Activated T-helper 9 cell treated with anti-CD3 and anti-CD28 coated beads, Interleukin-2, amount 50 U/mL, for 16 hours (primary cell): Measurements from ENCODE around the gene KRT24.
"Not testable (repeated sequence)": the region's sequence is repeated elsewhere in the genome, so short reads cannot be mapped to it uniquely, and the experiment has no call there.

ENCODE experiments used
- DNase-seq: peaks from one replicate; pipeline ENCODE4 v3.0.0-alpha.2; 2020; ENCODE audit warnings: low read depth

Gene KRT24

DNA sequence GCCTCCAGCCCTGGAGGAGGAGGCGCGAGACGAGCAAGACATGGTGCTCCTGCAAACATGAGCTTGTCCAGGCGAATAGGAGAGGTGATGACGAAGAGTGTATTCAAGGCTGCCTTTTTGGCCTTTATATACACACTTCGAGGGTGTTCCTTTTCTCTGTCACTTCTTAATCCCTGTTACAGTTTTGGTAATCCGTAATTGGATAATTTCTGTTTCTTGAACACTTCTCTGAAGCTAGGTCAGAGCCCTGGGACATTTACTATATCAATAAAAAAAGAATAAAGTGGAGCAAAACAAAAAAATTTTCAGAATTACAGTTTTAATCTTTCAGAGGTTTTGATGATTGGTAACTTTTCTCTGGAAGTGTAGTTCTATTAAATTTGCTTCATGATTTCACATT, at the start of gene KRT24:
KRT24 (minus strand) TSS at position 101 of the 400 bp plus-strand sequence; CDS start at position 42, 59 bp downstream.
- DNase-seq, result no peak

DNA sequence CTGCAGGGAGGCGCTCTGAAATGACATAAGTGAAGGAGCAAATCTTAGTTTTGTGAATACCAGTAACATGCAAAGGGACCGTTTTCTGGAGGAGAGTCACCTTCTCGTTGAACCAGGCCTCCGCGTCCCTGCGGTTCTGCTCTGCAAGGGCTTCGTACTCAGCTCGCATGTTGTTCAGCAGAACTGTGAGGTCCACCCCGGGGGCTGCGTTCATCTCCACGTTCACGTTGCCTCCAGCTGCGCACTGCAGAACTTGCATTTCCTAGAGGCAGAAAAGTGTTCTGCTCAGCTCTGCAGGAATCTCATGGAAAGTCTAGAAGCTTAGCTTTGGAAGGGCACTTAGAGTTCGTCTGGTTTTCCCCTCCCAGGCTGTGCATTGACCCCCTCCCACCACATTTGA, 47.5 kb upstream of the KRT24 start:
- no peak for DNase-seq

DNA sequence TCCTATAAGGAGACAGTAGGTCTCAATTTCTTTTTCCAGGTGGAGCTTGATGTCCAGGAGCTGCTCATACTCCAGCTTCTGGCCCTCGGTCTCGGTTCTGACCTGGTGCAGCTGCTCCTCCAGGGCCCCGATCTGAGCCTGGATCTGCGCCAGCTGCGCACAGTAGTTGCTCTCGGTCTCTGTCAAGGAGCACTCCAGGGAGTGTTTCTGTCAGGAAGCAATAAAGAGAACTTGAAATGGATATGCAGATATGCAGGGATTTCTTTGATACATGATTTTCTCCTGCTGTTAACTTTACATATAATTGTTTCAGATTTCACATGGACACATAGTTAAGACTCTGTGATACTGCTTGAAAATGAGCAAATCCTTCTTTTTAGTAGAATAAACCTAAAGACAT, 46.8 kb upstream of the KRT24 start:
- no peak for DNase-seq

- DNase-seq, result not testable (repeated sequence)
Measured at GRCh38 chr17:40748666-40749065, 45.1 kb upstream of the KRT24 start.

GRCh38 chr17:40738553-40738952, 35.0 kb upstream of the KRT24 start:
- no peak for DNase-seq

GRCh38 chr17:40735016-40735415, 31.5 kb upstream of the KRT24 start:
- no peak for DNase-seq

- DNase-seq, result no peak
Measured at GRCh38 chr17:40734018-40734417, 30.5 kb upstream of the KRT24 start.

DNA sequence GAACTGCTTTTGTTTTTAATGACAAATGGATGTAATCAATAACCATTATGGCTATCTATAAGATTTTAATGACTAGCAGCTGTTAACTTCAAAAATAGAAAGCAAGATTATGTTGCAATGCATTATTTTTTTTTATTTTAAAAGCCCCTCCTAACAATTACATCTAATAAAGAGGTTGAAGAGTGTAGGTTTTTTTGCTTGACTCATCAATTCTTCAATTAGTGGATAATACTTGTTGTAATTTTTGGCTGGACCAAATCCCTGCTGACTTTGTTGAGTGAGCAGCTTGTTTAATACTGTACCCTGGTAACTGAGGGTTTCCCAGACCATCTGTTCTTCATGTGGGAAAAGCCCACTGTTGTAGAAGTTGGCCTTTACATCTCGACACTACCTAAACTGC, 27.4 kb upstream of the KRT24 start:
- no peak for DNase-seq

DNA sequence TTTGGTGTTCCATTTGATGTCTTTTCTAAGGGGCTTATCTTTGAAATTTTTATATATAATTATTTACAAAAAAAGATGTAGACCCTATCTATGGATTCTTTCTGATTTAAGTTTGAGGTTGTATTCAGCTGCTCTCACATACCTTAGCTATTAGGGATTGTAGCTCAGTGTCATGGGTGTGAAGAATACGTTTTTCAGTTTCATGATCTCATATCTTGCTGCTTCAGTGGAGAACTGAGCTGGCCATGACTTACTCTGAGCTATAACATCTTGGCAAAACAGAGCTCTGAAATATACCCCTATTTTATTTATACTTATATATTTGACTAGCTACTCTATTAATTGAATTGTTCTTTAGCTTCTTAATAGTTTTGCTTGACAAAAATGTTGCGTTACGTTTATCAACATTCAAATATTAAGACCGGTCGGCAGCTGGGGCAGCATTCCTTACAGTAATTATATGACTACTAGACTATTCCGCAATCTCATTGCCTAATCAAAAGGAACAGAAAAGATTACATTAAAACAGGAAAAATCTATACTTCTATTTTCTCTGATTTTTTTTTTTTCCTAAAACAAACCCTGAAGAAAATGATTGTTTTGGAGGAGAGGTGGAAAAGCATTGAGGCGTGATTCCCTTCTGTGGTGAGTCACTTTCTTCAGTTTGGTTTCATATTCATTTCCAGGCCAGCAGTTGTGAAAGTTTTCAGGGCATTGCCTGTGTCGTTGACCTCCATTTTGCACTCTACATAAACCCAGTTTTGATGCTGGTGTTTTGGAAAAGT, 24.1 kb upstream of the KRT24 start:
- DNase-seq, result no peak

- no peak for DNase-seq
Measured at GRCh38 chr17:40726919-40727318, 23.4 kb upstream of the KRT24 start.

DNA sequence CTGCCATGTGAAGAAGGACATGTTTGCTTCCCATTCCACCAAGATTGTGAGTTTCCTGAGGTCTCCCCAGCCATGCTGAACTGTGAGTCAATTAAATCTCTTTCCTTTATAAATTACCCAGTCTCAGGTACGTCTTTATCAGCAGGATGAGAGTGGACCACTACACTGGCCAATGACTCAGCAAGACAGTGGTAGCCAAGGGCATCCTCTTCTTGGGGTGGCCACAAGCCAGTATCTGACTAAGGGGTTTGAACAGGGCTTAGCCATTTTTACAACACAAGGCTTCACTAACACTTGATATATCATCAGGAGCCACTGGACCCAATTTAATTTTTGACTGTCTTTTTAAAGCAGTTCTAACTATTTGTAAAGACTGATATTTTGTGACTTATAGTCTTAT, 21.1 kb upstream of the KRT24 start:
- no peak for DNase-seq

GRCh38 chr17:40722241-40722640, 18.7 kb upstream of the KRT24 start:
- no peak for DNase-seq

DNA sequence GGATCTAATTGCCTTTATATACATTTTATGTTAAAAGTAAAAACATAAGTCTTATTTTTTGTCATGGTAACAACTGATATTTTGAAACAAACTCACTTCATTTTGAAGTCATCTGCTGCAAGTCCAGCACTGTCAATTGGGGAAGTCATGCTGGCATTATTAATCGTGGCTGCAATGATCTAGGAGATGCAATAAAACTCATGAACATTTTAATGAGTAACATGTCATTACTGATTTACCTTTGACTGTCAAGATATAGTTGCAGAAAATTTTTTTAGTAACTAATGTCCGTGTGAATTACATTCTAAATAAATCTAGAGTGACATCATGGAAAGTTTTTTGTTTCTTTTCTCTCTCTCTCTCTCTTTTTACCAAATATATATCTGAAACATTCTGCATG, 17.3 kb upstream of the KRT24 start:
- DNase-seq, result no peak

GRCh38 chr17:40718930-40719329, 15.4 kb upstream of the KRT24 start:
- DNase-seq, result no peak

- no peak for DNase-seq
Measured at GRCh38 chr17:40717776-40718175, 14.2 kb upstream of the KRT24 start.

DNA sequence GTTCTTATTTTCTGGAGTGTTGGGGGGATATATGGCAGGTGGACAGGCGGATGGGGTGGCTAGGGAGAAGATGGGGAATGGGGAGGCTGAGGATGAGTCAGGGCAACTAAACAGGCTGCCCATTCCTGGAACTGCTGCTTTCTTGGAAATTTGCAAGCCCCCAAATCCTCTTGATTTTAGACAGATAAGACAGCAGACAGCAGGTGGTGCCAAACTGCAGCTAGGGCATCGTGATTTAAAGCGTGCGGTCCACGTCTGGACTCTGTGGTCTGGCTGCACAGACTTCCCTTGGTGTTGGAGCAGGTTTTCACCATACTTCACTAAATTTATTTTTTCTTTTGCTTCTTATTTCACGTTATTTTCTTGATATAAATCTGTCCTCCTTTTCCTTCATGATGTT, 10.9 kb upstream of the KRT24 start:
- DNase-seq, result no peak

DNA sequence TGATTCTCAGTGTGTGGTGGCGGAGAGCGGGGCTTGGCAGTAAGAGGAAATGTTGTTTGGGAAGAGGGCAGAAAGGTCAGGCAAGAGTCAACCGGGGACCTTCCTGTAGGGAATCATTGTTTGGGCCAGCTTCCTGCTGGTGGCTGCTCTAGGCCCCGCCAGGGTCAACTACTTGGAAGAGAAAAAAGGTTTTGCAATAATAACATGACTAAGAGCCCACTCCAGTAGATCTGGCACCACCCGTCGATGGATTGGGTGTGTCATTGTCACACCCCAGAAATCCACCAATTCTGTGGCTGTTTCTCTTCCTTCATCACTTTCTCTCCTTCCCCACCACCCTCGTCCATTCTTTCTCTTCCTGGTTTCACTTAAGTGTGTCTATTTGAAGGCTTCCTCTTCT, 4.2 kb upstream of the KRT24 start:
- no peak for DNase-seq

DNA sequence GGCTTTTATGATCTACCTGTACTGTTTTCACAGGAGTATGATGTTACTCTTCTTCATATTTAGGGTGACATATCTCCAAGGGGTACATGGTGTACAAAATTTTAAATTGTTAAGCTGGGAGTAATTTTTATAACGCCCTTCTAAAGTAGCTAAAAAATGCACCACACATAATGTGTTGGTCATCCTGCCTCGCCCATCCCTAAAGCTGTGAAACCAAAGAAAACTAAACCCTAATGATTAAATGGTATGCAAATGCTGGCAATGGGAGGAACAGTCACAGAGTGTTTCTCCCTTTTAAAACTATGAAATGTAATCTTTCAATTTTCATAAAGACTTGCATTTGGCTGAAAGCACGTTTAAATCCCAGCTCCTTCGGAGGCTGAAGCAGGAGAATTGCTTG, 2.0 kb upstream of the KRT24 start:
- no peak for DNase-seq

GRCh38 chr17:40702271-40702670, 1.3 kb downstream of the KRT24 start:
- DNase-seq, result no peak

DNA sequence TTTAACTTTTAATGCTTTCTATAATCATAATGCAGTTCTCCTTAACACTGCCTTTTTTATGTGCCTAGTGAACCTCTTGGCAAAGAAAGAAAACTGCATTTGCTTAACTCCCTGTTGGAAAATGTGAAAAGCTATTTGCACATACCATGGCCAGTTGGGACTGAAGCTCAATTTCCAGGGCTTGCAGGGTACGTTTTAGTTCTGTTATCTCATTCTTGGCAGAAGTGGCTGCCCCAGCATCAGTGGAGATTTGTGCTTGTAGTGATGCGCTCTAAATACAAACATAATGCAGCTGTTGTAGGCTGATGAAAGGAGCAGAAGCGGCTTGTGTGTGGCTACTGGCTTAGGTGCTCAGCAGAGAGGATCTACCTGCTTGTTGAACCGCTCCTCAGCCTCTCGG, 3.7 kb downstream of the KRT24 start:
- DNase-seq, result no peak

- DNase-seq, result no peak
Measured at GRCh38 chr17:40699371-40699770, 4.2 kb downstream of the KRT24 start.

GRCh38 chr17:40697297-40697696, 6.3 kb downstream of the KRT24 start:
- DNase-seq, result no peak

DNA sequence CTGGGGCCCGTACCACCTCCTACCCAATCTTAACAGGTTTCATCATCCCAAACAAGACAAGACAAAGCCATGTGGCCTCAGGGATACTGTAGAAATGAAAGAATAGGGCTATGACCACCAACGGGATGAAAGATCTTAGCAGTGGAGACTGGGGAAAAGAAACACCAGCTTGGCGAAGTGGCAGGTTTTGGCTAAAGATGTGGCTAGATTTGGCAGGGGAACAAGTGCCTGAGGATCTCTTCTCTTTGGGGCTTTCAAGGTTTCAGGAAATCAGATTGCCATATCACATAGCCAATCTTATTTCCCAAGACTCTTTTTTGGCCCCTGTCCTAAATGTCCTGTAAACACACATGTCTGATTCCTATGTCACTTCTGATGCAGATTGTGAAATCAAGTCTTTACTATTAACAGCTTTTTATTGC, 6.9 kb downstream of the KRT24 start:
- no peak for DNase-seq

DNA sequence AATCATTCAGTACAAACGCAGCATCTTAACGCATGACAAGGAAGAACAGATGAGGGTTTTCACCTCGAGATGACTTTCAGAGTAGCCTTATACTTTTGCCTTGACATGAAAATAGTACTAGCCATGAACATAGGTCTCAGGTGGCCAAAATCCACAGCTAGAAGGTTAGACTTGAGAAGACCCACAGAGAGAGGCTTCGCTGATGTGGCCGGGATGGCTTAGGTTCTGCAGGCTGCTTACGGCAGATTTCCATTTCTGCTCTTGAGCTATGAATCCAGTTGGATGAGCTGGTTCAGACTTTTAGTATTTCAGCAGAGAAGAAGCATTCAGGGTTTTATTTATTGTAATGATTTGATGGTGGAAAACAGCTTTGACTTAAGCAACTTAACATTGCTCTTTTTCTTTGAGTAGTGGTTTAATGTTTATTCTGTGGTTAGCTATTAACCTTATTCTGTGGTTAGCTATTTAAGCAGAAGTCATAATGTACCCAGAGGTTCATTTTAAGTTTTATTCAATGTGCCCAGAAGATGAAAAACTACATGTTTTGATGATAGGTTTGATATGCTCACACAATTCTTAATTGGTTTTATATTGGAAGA, 7.6 kb downstream of the KRT24 start:
- DNase-seq, result no peak
